ENCODE data around the gene CALML3. TPM values are rescaled to one million over a fixed set of nuclear protein-coding genes. Genes with fewer than 3 reads are reported as not detected.
A peak's percentile ranks its signal among the peaks of the same experiment; 100 is the strongest.

The CALML3 gene
- total RNA-seq, 1 donor from 2014 or later, result not detected

DNA sequence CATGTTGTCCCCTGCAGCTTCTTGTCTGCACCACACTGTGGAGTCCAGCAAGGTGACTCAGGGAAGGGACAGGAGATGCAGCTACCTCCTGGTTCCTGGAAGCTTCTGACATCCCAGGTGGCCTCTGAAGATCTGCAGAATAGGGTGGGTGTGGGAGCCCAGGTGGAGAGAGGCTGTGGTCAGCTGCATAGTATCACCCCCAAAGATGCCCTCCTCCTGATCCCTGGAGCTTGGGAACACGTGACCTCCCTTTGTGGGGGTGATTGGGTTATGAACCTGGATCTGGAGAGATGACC lies 25.4 kb downstream of the CALML3 start:
- TF ChIP-seq, protein P1, sequence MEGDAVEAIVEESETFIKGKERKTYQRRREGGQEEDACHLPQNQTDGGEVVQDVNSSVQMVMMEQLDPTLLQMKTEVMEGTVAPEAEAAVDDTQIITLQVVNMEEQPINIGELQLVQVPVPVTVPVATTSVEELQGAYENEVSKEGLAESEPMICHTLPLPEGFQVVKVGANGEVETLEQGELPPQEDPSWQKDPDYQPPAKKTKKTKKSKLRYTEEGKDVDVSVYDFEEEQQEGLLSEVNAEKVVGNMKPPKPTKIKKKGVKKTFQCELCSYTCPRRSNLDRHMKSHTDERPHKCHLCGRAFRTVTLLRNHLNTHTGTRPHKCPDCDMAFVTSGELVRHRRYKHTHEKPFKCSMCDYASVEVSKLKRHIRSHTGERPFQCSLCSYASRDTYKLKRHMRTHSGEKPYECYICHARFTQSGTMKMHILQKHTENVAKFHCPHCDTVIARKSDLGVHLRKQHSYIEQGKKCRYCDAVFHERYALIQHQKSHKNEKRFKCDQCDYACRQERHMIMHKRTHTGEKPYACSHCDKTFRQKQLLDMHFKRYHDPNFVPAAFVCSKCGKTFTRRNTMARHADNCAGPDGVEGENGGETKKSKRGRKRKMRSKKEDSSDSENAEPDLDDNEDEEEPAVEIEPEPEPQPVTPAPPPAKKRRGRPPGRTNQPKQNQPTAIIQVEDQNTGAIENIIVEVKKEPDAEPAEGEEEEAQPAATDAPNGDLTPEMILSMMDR (IDR thresholded peaks at IDR 0.05; ENCODE audit: partially characterized antibody, unreplicated experiment), result no peak
- no peaks in the 10 kb centered on the region for H3K36me3 Mint-ChIP-seq (ENCODE audit: unreplicated experiment)
- DNase-seq, result peak; percentile 1
- H3K27me3 Mint-ChIP-seq (ENCODE audit: unreplicated experiment), result peaks cover 7% of the 10 kb centered on the region
- H3K4me3 Mint-ChIP-seq (ENCODE audit: unreplicated experiment), result no peak overlapping the region
- H3K9me3 Mint-ChIP-seq (ENCODE audit: unreplicated experiment), result no peaks in the 10 kb centered on the region
- H3K4me1 Mint-ChIP-seq (ENCODE audit: low read depth, unreplicated experiment), result peaks cover 11% of the 10 kb centered on the region
- H3K27ac Mint-ChIP-seq (ENCODE audit: unreplicated experiment), result no peak overlapping the region

- no peak overlapping the region for H3K4me3 Mint-ChIP-seq (ENCODE audit: unreplicated experiment)
- peak; percentile 40 for DNase-seq
- H3K27ac Mint-ChIP-seq (ENCODE audit: unreplicated experiment), result peak overlapping the region; percentile 76
- peaks cover 7% of the 10 kb centered on the region for H3K27me3 Mint-ChIP-seq (ENCODE audit: unreplicated experiment)
- H3K4me1 Mint-ChIP-seq (ENCODE audit: low read depth, unreplicated experiment), result peaks cover 11% of the 10 kb centered on the region
- TF ChIP-seq, protein P1 (IDR thresholded peaks at IDR 0.05; ENCODE audit: partially characterized antibody, unreplicated experiment), result no peak
- no peaks in the 10 kb centered on the region for H3K9me3 Mint-ChIP-seq (ENCODE audit: unreplicated experiment)
- H3K36me3 Mint-ChIP-seq (ENCODE audit: unreplicated experiment), result no peaks in the 10 kb centered on the region
These were observed 26.1 kb downstream of the CALML3 start for GRCh38 chr10:5550621-5551530.

- H3K4me1 Mint-ChIP-seq (ENCODE audit: low read depth, unreplicated experiment), result peaks cover 8% of the 10 kb centered on the region
- no peak overlapping the region for H3K4me3 Mint-ChIP-seq (ENCODE audit: unreplicated experiment)
- H3K27me3 Mint-ChIP-seq (ENCODE audit: unreplicated experiment), result peaks cover 7% of the 10 kb centered on the region
- no peak overlapping the region for H3K27ac Mint-ChIP-seq (ENCODE audit: unreplicated experiment)
- no peaks in the 10 kb centered on the region for H3K9me3 Mint-ChIP-seq (ENCODE audit: unreplicated experiment)
- TF ChIP-seq, protein P1 (IDR thresholded peaks at IDR 0.05; ENCODE audit: partially characterized antibody, unreplicated experiment), result no peak
- H3K36me3 Mint-ChIP-seq (ENCODE audit: unreplicated experiment), result no peaks in the 10 kb centered on the region
- no peak for DNase-seq
These were observed 27.0 kb downstream of the CALML3 start for GRCh38 chr10:5551531-5552375.

GRCh38 chr10:5552376-5553321 lies 27.9 kb downstream of the CALML3 start:
- TF ChIP-seq, protein P1 (IDR thresholded peaks at IDR 0.05; ENCODE audit: partially characterized antibody, unreplicated experiment), result no peak
- peak; percentile 3 for DNase-seq
- no peak overlapping the region for H3K4me3 Mint-ChIP-seq (ENCODE audit: unreplicated experiment)
- H3K36me3 Mint-ChIP-seq (ENCODE audit: unreplicated experiment), result no peaks in the 10 kb centered on the region
- H3K4me1 Mint-ChIP-seq (ENCODE audit: low read depth, unreplicated experiment), result peaks cover 5% of the 10 kb centered on the region
- H3K27me3 Mint-ChIP-seq (ENCODE audit: unreplicated experiment), result peaks cover 7% of the 10 kb centered on the region
- H3K27ac Mint-ChIP-seq (ENCODE audit: unreplicated experiment), result no peak overlapping the region
- no peaks in the 10 kb centered on the region for H3K9me3 Mint-ChIP-seq (ENCODE audit: unreplicated experiment)

Measured in glutamatergic neuron (in vitro differentiated cells).